ENCODE data around the gene ESM1.

Gene ESM1

DNA sequence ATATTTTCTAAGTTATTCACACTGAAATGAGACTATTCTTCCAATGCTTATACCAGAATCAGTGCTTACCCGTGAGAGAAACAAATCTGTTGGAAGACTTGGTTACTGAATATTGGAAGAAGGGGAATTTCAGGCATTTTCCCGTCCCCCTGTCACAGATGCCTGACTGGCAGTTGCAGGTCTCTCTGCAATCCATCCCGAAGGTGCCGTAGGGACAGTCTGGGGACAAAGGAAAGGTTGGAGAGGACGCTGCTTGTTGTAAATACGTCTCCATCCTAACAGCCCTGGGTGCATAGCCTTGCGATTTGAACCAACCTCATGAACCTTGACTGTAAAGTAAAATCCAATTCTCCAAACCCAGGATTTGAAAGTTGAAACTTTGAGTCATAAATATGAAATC lies 3.5 kb downstream of the ESM1 start:
- DNase-seq: no peak

DNA sequence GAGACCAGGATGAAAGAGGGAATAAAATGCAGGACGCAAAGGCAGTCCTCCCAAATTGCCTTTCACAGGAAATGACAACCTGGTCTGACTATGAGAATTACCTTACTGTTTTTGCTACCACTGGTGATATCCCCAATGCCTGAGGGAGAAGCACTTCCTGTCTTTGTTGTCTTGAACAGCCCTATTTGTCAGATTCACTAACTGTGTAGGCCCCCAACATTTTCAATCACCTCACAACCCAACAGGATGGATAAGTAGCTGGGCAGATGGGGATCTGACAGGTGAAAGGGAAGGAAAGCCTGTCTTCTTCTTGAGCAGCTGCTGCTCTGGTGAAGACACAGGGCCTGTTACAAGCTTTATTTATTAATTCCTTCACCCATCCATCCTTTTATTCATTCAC lies 9.7 kb downstream of the ESM1 start:
- DNase-seq: no peak

GRCh38 chr5:54969856-54970828 lies 15.3 kb downstream of the ESM1 start:
- no peak for DNase-seq

GRCh38 chr5:54969242-54969641 lies 16.2 kb downstream of the ESM1 start:
- no peak for DNase-seq

- no peak for DNase-seq
Measured at GRCh38 chr5:54965806-54966205, 19.6 kb downstream of the ESM1 start.

- DNase-seq: no peak
Measured at GRCh38 chr5:54964405-54964804, 21.0 kb downstream of the ESM1 start.

GRCh38 chr5:54959673-54960418 lies 25.5 kb downstream of the ESM1 start:
- no peak for DNase-seq

GRCh38 chr5:54956922-54957321 lies 28.5 kb downstream of the ESM1 start:
- DNase-seq: no peak

GRCh38 chr5:54947187-54947586 lies 38.2 kb downstream of the ESM1 start:
- DNase-seq: no peak

DNA sequence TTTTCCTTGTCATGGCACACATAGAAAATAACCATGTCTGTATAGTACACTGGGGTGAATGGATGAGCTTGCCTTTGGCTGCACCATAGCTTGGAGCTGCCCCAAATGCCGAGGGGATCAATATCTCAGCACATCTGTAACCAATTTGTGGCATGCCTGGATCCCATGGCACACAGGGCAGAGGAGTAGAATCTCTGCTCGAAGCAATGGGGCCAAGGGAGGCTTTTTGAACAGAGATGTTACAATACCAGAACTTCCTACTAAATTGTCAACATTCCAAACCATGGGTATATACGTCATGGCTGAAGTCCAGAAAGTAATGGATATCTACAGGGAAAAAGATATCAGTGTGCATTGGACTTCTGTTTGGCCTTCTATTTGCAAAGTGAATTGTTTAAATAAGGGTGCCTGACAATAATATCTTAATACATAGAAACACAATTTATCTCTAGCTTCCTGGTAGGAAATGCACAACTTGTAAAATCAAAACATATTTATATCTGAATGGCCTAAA lies 39.0 kb downstream of the ESM1 start:
- no peak for DNase-seq

DNA sequence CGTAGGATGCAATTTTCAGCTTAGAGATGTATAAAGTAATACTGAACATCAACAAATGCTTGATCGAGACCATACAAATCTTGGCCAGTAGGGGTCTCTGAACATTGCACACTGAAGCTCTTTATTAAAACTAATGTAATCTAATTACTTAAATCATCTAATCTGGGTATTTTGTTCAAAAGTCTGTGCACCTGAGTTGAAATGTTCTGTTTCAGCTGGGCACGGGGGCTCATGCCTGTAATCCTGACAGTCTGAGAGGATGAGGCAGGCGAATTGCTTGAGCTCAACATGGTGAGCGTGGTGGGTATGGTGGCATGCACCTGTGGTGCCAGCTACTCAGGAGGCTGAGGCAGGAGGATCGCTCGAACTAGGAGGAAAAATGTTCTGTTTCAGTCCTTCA lies 41.0 kb downstream of the ESM1 start:
- peak; percentile 41 for DNase-seq

- DNase-seq: no peak
Measured at GRCh38 chr5:54942064-54942778, 43.2 kb downstream of the ESM1 start.

GRCh38 chr5:54936201-54936600 lies 49.2 kb downstream of the ESM1 start:
- DNase-seq: no peak

- no peak for DNase-seq
Measured at GRCh38 chr5:54932789-54933188, 52.6 kb downstream of the ESM1 start.

- no peak for DNase-seq
Measured at GRCh38 chr5:54930736-54931135, 54.7 kb downstream of the ESM1 start.
